Peyer's patch (tissue), 4 donors: Measurements from ENCODE around the gene JAZF1.

ENCODE experiments used
- CTCF ChIP-seq, 6 experiments: fragments of 450-650 bp in 4 of 6; fragments of 200-600 bp in 2 of 6; sonication (generic) in 1 of 6; IDR thresholded peaks; one replicate each; pipeline ENCODE4 v1.5.1; 2017 to 2019; ENCODE audit warnings: antibody characterized with exemption in 6 of 6, mild to moderate bottlenecking in 3 of 6, moderate library complexity in 1 of 6
- POLR2A ChIP-seq, 2 donors: fragments of 450-650 bp; IDR thresholded peaks; one replicate each; pipeline ENCODE4 v1.5.1; 2017; ENCODE audit warnings: antibody characterized with exemption in 2 of 2, mild to moderate bottlenecking in 2 of 2, moderate library complexity in 2 of 2

- TF ChIP-seq POLR2A (IDR thresholded peaks at IDR 0.05): no peak
- TF ChIP-seq CTCF (IDR thresholded peaks at IDR 0.05): no peak
Observed at GRCh38 chr7:28145931-28146330, 34.7 kb downstream of the JAZF1 start.
